ENCODE results near the gene SLC15A4. TPM values are rescaled to one million over a fixed set of nuclear protein-coding genes. Genes with fewer than 3 reads are reported as not detected.

Gene SLC15A4
- total RNA-seq, 6 experiments from 2014 or later = 20.2 to 26.4 (median 23.1) TPM

- H3K27ac Mint-ChIP-seq = no peak overlapping the region
- H3K36me3 Mint-ChIP-seq (ENCODE audit: low read depth) = no peaks in the 10 kb centered on the region
- DNase-seq = no peak
- H3K27me3 Mint-ChIP-seq (ENCODE audit: insufficient read depth) = no peaks in the 10 kb centered on the region
- H3K4me1 Mint-ChIP-seq (ENCODE audit: low read depth) = no peaks in the 10 kb centered on the region
- no peak for TF ChIP-seq CTCF (IDR thresholded peaks at IDR 0.05)
- no peak overlapping the region for H3K4me3 Mint-ChIP-seq
- H3K9me3 Mint-ChIP-seq = peaks cover 14% of the 10 kb centered on the region; the same call in 1 of the 2 replicates
Observed at GRCh38 chr12:128766738-128767501, 56.8 kb downstream of the SLC15A4 start.

GRCh38 chr12:128763395-128763794 lies 60.4 kb downstream of the SLC15A4 start:
- peaks cover 14% of the 10 kb centered on the region; the same call in 1 of the 2 replicates for H3K9me3 Mint-ChIP-seq
- no peak overlapping the region for H3K4me3 Mint-ChIP-seq
- DNase-seq = no peak
- H3K27me3 Mint-ChIP-seq (ENCODE audit: insufficient read depth) = no peaks in the 10 kb centered on the region; the same call in 1 of the 2 replicates
- no peaks in the 10 kb centered on the region for H3K36me3 Mint-ChIP-seq (ENCODE audit: low read depth)
- H3K27ac Mint-ChIP-seq = no peak overlapping the region
- no peaks in the 10 kb centered on the region for H3K4me1 Mint-ChIP-seq (ENCODE audit: low read depth)
- TF ChIP-seq CTCF (IDR thresholded peaks at IDR 0.05) = no peak

GRCh38 chr12:128761379-128761790 lies 62.4 kb downstream of the SLC15A4 start:
- no peak for DNase-seq
- no peak for TF ChIP-seq CTCF (IDR thresholded peaks at IDR 0.05)
- H3K27ac Mint-ChIP-seq = no peak overlapping the region
- H3K9me3 Mint-ChIP-seq = peaks cover 10% of the 10 kb centered on the region; the same call in 1 of the 2 replicates
- no peaks in the 10 kb centered on the region for H3K4me1 Mint-ChIP-seq (ENCODE audit: low read depth)
- no peak overlapping the region for H3K4me3 Mint-ChIP-seq
- H3K36me3 Mint-ChIP-seq (ENCODE audit: low read depth) = no peaks in the 10 kb centered on the region
- no peaks in the 10 kb centered on the region; the same call in 1 of the 2 replicates for H3K27me3 Mint-ChIP-seq (ENCODE audit: insufficient read depth)

GRCh38 chr12:128755566-128755965 lies 68.2 kb downstream of the SLC15A4 start:
- H3K9me3 Mint-ChIP-seq = peaks cover 13% of the 10 kb centered on the region; the same call in 1 of the 2 replicates
- DNase-seq = no peak
- no peaks in the 10 kb centered on the region for H3K4me1 Mint-ChIP-seq (ENCODE audit: low read depth)
- H3K27ac Mint-ChIP-seq = no peak overlapping the region
- no peaks in the 10 kb centered on the region for H3K36me3 Mint-ChIP-seq (ENCODE audit: low read depth)
- H3K27me3 Mint-ChIP-seq (ENCODE audit: insufficient read depth) = no peaks in the 10 kb centered on the region; the same call in 1 of the 2 replicates
- H3K4me3 Mint-ChIP-seq = no peak overlapping the region
- TF ChIP-seq CTCF (IDR thresholded peaks at IDR 0.05) = no peak

GRCh38 chr12:128754275-128754674 lies 69.5 kb downstream of the SLC15A4 start:
- no peak overlapping the region for H3K27ac Mint-ChIP-seq
- peaks cover 13% of the 10 kb centered on the region; the same call in 1 of the 2 replicates for H3K9me3 Mint-ChIP-seq
- no peaks in the 10 kb centered on the region for H3K36me3 Mint-ChIP-seq (ENCODE audit: low read depth)
- no peaks in the 10 kb centered on the region for H3K4me1 Mint-ChIP-seq (ENCODE audit: low read depth)
- H3K4me3 Mint-ChIP-seq = no peak overlapping the region
- no peaks in the 10 kb centered on the region for H3K27me3 Mint-ChIP-seq (ENCODE audit: insufficient read depth)
- DNase-seq = no peak
- TF ChIP-seq CTCF (IDR thresholded peaks at IDR 0.05) = no peak

Measured in HFFc6 (cell line).